Measurements from ENCODE around the gene CLASP1.

Gene CLASP1

DNA sequence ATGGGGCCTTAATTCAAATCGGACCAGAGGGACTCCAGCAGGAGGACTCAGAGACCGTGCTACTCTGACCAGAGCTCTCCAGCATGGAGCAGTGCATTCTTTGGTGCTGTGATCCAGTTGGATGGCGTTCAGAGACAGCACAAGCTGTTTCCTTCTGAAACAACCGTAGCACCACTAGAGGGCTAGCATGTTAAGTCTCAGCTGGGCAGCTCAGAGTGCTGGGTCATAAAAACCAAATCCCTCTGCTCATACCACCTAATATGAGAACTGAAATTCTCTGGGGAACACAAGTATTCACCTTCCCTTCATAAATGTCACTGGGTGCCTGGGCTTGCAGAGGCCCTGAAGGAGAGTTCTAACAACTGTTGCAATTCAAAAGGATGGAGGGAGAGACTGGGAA lies 266.5 kb downstream of the CLASP1 start:
- no peaks in the 10 kb centered on the region for H3F3A ChIP-seq (ENCODE audit: insufficient read depth, low read length)
- H3K36me3 ChIP-seq (ENCODE audit: insufficient read depth, low read length): peaks cover 91% of the 10 kb centered on the region
- H3K9me3 ChIP-seq (ENCODE audit: low read length): no peaks in the 10 kb centered on the region
- H3K27me3 ChIP-seq (ENCODE audit: insufficient read depth, low read length): no peaks in the 10 kb centered on the region
- H3K4me2 ChIP-seq (ENCODE audit: low read length): no peak overlapping the region
- no peaks in the 10 kb centered on the region for H3K4me1 ChIP-seq (ENCODE audit: insufficient read depth, low read length, severe bottlenecking)
- no peaks in the 10 kb centered on the region for H3K9me2 ChIP-seq (ENCODE audit: low read depth, low read length)
- H2AFZ ChIP-seq (ENCODE audit: low read length): no peak overlapping the region
- no peak overlapping the region for H3K27ac ChIP-seq (ENCODE audit: low read depth, low read length, poor library complexity, severe bottlenecking)
- no peaks in the 10 kb centered on the region for H3K79me2 ChIP-seq (ENCODE audit: insufficient read depth, low read length)
- TF ChIP-seq, protein P1, sequence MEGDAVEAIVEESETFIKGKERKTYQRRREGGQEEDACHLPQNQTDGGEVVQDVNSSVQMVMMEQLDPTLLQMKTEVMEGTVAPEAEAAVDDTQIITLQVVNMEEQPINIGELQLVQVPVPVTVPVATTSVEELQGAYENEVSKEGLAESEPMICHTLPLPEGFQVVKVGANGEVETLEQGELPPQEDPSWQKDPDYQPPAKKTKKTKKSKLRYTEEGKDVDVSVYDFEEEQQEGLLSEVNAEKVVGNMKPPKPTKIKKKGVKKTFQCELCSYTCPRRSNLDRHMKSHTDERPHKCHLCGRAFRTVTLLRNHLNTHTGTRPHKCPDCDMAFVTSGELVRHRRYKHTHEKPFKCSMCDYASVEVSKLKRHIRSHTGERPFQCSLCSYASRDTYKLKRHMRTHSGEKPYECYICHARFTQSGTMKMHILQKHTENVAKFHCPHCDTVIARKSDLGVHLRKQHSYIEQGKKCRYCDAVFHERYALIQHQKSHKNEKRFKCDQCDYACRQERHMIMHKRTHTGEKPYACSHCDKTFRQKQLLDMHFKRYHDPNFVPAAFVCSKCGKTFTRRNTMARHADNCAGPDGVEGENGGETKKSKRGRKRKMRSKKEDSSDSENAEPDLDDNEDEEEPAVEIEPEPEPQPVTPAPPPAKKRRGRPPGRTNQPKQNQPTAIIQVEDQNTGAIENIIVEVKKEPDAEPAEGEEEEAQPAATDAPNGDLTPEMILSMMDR (IDR thresholded peaks at IDR 0.05; ENCODE audit: low read length): no peak; the same call in 1 of the 2 replicates
- no peak for TF ChIP-seq EZH2 (IDR thresholded peaks at IDR 0.05; ENCODE audit: borderline replicate concordance, low read length)
- no peak overlapping the region for H3K4me3 ChIP-seq (ENCODE audit: low read depth, low read length, poor library complexity, severe bottlenecking)
- no peaks in the 10 kb centered on the region for H4K20me1 ChIP-seq (ENCODE audit: insufficient read depth, low read length)
- H3K9ac ChIP-seq (ENCODE audit: low read length): no peak overlapping the region

DNA sequence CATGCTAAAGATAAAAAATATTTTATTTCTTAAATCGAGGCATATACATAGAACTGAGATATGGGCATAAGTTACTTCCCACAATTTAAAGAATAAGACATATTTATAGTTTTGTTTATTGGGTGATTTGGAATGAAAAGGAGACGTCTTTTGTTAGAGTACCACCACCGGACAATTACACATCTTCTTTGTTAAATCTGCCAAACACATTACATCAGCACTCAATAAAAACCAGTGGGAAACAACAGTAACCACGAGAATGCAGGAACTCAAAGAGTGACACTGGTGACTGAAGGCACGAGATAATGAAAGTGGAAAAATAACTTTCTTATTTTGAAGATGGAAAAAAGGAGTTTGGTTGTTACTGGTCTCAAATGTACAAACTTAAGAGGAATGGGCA lies 271.6 kb downstream of the CLASP1 start:
- Histone ChIP-seq H3K9ac (ENCODE audit: low read length) (no peak overlapping the region), H3F3A (ENCODE audit: insufficient read depth, low read length) (no peaks in the 10 kb centered on the region), H3K4me2 (ENCODE audit: low read length) (no peak overlapping the region), H3K9me3 (ENCODE audit: low read length) (no peaks in the 10 kb centered on the region), H2AFZ (ENCODE audit: low read length) (no peak overlapping the region), H3K27ac (ENCODE audit: low read depth, low read length, poor library complexity, severe bottlenecking) (no peak overlapping the region), H3K27me3 (ENCODE audit: insufficient read depth, low read length) (no peaks in the 10 kb centered on the region), H3K36me3 (ENCODE audit: insufficient read depth, low read length) (peaks cover 94% of the 10 kb centered on the region), H3K9me2 (ENCODE audit: low read depth, low read length) (no peaks in the 10 kb centered on the region), H3K4me1 (ENCODE audit: insufficient read depth, low read length, severe bottlenecking) (no peaks in the 10 kb centered on the region), H3K4me3 (ENCODE audit: low read depth, low read length, poor library complexity, severe bottlenecking) (no peak overlapping the region), H3K79me2 (ENCODE audit: insufficient read depth, low read length) (no peaks in the 10 kb centered on the region), H4K20me1 (ENCODE audit: insufficient read depth, low read length) (no peaks in the 10 kb centered on the region)
- no peak for TF ChIP-seq EZH2 (IDR thresholded peaks at IDR 0.05; ENCODE audit: borderline replicate concordance, low read length)
- TF ChIP-seq, protein P1 (IDR thresholded peaks at IDR 0.05; ENCODE audit: low read length): no peak

GRCh38 chr2:121376535-121377250 lies 272.6 kb downstream of the CLASP1 start:
- no peak overlapping the region for H3K4me3 ChIP-seq (ENCODE audit: low read depth, low read length, poor library complexity, severe bottlenecking)
- no peaks in the 10 kb centered on the region for H3F3A ChIP-seq (ENCODE audit: insufficient read depth, low read length)
- H3K27me3 ChIP-seq (ENCODE audit: insufficient read depth, low read length): no peaks in the 10 kb centered on the region
- no peak overlapping the region for H3K9ac ChIP-seq (ENCODE audit: low read length)
- no peaks in the 10 kb centered on the region for H3K9me2 ChIP-seq (ENCODE audit: low read depth, low read length)
- H2AFZ ChIP-seq (ENCODE audit: low read length): no peak overlapping the region
- H3K4me1 ChIP-seq (ENCODE audit: insufficient read depth, low read length, severe bottlenecking): no peaks in the 10 kb centered on the region
- no peaks in the 10 kb centered on the region for H4K20me1 ChIP-seq (ENCODE audit: insufficient read depth, low read length)
- H3K4me2 ChIP-seq (ENCODE audit: low read length): no peak overlapping the region
- H3K27ac ChIP-seq (ENCODE audit: low read depth, low read length, poor library complexity, severe bottlenecking): no peak overlapping the region
- no peak for TF ChIP-seq EZH2 (IDR thresholded peaks at IDR 0.05; ENCODE audit: borderline replicate concordance, low read length)
- TF ChIP-seq, protein P1 (IDR thresholded peaks at IDR 0.05; ENCODE audit: low read length): no peak
- peaks cover 94% of the 10 kb centered on the region for H3K36me3 ChIP-seq (ENCODE audit: insufficient read depth, low read length)
- H3K9me3 ChIP-seq (ENCODE audit: low read length): no peaks in the 10 kb centered on the region
- H3K79me2 ChIP-seq (ENCODE audit: insufficient read depth, low read length): no peaks in the 10 kb centered on the region

All from OCI-LY1 (cell line).